HG02798 (cell line): Measurements from ENCODE around the gene RAD51B.
"Not testable (repeated sequence)": the region's sequence is repeated elsewhere in the genome, so short reads cannot be mapped to it uniquely, and the experiment has no call there.

ENCODE experiments used
- ATAC-seq: cut with Tn5 transposase; IDR thresholded peaks from one replicate; pipeline ENCODE4 v1.9.1; 2021; ENCODE audit warnings: mild to moderate bottlenecking; ENCODE audit not compliant: unreplicated experiment, poor library complexity

Gene RAD51B

DNA sequence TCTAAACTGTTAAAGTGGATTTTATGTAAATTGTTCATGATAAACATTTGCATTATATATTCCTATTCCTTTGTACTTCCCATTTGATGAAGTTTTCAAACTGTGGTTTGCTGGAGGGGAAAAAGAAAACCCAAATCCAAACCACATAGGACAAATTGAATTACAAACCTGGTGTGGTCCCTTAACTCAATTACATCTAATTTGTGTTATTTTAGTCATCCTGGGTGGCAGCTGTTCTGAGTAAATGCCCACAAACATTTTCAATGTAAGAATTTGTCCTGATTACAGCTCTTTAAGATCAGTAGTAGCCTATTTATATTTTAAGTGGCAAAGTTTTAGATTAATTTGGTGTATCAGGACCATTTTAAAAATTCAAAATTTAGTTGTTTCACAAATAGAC is 153.9 kb downstream of the RAD51B start:
- no peak for ATAC-seq

DNA sequence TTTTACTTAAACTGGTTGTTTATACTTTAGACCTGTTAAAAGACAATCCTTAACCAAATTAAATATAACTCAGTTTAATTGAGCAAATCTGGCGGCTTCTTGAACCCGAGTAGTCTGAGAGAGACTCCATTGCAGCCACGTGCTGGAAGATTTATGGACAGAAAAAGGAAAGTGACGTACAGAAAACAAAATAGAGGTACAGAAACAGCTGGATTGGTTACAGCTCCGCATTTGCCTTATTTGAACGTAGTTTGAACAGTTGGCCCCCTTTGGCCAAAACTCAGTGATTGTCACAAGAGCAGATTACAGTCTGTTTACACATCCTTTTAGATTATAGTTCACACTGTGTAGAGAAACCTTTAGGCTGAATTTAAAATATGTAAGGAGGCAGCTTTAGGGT is 155.9 kb downstream of the RAD51B start:
- no peak for ATAC-seq

DNA sequence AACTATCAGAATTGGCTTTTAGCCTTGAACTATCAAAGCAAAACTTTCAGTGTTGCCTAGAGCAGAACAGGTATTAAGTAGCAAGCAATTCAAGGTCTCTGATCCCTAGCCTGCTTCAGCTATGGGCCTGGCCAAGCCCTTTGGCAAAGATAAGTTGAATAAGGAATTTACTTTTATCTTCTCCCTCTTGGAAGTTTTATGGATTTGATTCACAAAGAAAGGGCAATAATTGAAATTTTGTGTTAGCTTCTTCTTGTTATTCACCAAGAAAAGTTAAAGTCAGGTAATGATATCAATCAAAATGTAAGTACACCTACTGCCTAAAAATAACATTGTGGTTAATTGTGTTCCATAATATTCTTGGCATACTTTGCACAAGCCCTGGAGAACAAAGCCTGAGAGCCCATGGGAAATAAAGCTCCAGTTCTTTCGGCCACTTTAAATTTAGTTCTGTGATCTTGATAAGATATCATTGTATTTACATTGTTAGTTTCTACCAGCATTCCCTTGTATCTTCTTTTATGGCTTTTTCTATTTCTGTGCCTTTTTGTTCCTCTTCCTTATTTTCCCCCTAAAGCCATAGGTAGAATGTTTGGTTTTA is 158.0 kb downstream of the RAD51B start:
- ATAC-seq = no peak

DNA sequence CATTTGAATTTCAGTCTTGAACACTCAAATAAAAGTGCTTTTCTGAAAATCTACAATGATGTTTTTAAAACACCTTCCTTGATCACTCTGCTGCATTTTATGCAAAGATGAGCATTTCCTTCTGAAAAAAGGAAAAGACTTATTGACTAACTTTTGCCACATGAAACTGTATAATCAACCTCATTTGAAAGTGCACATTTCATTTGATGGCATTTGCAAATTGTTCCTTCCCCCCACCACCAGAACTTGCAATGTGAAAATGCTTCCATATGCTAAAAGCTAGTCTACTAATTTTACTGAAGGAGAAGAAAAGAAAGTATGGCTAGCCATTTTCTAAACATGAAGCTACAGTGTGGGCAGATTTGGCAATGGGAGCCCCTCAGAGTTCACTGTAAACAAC is 159.2 kb downstream of the RAD51B start:
- no peak for ATAC-seq

DNA sequence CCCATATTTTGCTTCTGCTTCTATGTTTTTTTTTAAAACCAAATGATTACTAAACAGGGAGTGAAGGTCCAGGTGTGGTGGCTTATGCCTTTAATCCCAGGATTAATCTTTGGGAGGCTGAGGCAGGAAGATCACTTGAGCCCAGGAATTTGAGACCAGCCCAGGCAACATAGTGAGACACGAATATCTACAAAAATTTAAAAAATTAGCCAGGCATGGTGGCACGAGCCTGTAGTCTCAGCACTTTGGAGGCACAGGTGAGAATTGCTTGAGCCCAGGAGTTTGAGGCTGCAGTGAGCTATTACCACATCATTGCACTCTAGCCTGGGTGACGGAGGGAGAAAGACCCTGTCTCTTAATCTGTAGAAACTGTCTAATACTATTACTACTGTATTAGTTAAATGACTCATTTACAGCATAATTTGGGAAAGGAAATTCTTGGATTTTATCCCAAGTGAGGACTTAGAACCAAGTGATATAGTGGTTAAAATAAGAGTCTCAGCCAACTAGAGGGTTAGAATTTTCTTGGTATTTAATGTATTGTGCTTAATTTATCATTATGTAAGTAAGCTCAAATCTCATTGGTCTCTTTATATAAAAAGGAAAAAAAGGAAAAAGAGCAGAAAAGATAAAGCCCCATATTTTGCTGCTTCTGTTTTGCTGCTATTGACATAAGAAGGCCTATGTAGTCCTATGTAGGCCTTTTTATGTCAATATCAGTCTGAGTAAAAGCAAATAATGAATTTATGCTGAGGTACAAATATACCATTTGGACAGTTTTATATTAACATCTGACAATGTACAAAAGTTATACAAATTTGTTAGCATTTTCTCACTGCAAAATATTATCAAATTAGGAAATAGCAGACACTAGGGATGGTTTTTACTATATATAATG is 163.4 kb downstream of the RAD51B start:
- no peak for ATAC-seq

DNA sequence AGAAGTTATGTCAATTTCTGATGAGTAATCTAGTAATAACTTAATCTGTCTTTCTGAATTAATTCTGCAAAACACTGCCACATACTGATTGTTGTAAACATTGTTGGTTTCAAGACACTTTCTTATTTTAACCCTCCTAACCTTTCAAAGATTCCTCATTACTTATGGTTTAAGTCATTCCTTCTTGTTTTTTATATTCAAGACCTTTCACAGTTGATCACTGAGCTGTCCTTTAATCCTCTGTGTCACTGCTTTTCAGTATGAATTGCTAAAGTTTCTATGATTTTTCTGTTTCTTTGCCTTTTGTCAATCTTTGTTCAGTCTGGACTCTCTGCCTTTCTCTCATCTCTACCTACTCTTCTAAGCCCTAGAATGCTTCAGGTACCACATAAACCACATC is 164.7 kb downstream of the RAD51B start:
- no peak for ATAC-seq

DNA sequence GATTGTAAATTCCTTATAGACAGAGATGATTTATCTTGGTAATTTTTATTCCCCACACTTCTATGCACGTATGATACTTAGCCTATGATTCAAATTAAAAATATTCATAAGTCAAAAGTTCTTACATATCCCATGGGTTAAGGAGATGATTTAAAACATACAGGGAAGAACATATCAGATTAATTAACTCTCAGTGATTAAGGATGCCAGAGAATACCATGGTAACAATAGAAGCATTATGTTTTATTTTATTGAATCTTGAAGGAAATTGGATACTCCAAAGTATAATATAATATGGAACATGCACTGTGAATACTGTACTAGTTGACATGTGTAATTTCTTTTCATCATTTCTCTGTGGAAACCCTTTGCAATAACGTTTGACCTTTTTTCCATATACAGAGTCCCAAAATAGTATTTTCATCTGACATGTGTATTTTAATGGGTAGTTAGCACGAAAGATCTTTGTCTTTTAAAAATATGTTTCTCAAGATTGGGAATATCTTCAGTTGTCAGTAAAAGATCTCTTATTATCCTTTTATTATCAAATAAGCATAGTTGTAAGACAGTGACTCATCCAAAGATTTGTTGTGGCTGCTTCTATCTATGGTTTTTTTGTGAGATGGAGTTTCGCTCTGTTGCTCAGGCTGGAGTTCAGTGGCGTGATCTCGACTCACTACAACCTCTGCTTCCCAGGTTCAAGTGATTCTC is 166.7 kb downstream of the RAD51B start:
- no peak for ATAC-seq

DNA sequence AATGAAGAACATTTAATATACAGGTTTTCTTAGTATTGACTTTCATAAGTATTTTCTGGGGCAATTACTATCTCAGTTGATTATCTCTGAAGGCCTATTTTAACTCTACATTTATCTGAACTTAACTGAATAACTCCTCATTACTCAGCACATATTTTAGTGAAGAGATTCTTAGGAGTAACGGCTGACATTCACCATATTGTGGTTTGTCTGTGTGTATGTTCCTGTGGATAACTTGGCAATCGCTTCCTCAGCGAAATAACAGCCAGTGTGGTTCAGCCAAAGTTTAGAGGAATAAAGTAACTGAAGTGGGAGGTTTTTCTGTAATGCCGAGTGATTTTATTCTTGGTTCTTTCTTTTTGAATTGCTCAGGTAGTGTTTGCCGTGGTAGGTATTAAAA is 168.0 kb downstream of the RAD51B start:
- no peak for ATAC-seq

DNA sequence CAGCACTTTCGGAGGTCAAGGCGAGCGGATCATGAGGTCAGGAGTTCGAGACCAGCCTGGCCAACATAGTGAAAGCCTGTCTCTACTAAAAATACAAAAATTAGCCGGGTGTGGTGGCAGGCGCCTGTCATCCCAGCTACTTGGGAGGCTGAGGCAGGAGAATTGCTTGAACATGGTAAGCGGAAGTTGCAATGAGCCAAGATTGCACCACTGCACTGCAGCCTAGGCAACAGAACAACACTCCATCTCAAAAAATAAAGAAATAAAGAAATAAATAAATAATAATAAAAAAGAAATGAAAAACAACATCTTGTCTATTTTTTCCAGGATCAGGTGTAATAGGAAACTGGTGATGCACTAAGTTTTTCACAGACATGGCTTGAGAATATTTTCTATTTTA is 168.6 kb downstream of the RAD51B start:
- ATAC-seq = not testable (repeated sequence)

DNA sequence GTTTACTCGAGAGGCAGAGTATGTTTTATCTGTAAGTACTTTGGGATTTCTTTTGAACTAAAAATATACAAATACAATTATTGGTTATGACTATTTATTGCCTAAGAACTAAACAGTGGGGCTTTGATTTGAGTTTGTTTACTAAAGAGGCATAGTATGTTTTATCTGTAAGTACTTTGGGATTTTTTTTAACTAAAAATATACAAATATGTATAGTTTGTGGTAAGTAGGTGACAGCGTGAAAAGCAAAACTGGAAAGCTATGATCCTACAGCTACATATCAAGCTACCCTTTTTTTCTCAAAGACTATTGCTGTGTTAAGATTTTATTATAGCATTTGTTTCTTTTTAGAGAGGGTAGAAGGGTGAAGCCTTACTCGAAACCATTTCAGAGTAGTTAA is 171.0 kb downstream of the RAD51B start:
- no peak for ATAC-seq

DNA sequence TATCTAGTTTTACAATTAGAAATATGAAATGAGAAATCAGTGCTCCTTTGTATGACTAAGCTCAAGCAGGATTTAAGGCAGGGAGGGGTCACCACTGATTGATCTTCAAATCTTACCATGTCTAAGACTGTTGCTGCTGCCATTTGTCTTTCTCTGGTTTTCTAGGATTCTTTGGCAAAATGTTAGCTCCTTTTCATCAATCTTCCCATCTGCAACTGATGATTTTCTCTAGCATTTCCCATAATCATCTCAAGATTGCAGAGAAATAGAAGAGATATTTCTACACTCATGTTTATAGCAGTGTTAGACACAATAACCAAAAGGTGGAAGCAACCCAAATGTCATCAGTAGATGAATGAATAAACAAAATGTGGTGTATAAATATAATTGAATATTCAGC is 175.0 kb downstream of the RAD51B start:
- no peak for ATAC-seq

DNA sequence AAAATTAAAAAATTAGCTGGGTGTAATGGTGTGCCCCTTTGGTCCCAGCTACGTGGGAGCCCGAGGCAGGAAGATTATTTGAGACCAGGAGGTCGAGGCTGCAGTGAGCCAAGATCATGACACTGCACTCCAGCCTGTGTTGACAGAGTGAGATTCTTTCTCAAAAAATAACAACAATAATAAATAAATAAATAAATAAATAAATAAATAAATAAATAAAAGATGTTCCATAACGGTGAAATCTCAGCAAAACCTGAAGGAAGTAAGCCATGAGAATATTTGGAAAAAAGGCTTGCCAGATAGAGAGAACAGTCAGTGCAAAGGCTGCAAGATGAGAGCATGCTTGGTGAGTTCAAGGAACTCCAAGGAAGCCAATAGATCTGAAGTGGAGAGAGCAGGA is 176.7 kb downstream of the RAD51B start:
- no peak for ATAC-seq

DNA sequence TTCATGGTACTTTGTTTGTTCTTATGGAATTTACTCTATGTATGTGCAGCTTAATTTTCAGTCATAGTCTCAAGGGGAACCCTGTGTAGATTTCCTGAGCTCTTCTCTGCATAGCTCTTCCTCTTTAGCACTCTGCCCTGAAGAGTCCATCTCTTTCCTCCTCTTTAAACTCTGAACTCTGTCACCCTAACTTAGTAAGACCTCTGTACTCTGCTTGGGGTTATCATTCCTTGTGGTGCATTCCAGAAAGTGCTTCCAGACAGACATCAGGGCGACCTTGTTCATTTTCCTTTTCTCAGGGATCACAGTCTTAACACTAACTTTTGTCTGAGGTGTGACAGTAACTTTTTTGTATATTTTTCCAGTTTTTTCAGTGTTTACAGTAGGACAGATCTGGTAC is 179.3 kb downstream of the RAD51B start:
- ATAC-seq = no peak

DNA sequence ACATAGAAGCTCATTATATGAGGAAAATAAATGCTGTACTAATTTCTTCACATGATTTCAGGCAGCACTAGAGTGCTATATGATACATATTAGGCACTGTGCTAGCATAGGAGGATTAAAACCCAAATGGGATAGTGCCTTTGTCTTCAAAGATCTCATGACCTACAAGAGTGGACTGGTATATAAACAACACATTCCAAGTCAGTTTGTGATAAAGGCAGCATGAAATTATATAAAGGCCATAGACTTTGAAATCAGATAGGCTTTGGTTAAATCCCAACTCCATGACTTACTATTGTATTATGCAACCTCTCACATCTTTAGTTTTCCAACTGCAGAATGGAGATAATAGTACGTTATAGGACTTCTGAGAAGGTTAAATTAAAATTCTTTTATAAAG is 179.7 kb downstream of the RAD51B start:
- ATAC-seq = no peak

DNA sequence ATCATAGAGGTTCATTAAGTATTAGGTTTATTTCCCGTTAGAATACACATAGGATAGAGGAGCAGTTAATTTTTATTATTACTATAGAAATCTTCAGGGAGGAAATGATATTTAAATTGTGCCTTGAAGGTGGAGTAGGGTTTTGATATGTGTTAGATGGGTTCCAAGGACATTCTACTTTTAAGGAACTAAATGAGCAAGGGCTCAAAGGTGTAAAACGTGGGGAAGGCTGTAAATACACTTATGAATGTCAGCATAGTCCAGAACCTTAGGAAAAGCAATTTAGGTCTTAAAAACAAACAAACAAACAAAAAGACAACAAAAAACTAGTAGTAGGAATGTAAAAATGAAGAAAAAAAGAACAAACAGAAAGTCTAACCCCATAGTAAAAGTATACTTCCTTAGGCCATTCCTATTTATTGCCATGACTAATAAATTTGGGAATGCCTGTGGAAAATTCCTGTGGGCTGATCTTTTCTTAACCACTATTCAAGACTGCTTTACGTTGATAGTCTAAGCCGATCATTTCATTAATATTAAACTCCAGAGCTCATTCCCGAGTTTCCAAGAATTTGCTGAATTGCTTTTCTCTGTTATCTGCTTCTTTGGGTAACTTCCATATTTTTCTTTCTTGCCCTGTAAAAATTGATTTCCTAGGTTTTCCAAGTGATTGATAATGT is 180.3 kb downstream of the RAD51B start:
- ATAC-seq = no peak

DNA sequence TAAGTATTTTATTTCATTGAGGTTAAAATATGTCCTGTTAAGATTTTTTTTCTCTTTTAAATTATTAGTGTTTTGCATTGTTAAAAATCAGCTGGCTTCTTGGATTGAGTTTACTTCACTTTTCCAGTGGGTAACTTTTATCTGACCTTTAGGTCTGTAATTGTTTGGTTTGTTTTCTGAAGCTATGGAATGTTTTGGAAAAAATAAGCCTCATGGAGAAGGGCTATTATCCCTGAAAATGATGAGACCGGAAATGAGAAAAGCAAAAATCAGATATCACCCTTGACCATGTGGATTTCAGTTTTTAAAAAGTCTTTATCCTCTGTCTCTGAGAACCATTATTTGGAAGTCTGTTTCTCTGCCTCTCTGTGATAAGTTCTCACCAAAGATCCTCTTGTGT is 180.9 kb downstream of the RAD51B start:
- no peak for ATAC-seq

DNA sequence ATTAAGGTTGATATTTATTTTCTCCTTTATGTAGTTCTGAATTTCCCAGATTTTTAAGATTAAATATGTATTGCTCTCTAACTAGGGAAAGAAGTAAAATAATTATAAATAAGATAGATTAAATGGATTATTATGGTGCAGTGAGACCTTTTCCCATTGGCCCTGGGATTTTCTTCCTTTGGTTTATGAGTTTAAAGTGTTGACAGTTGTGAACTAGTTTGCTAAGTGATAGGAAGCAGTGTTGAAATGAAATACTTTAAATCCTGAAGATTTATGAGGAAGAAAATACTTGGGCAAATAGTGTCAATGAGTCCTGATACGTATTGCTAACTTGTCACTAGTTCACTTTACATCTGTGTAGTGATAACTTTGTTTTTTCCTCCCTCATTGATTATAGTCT is 188.9 kb downstream of the RAD51B start:
- ATAC-seq = no peak

DNA sequence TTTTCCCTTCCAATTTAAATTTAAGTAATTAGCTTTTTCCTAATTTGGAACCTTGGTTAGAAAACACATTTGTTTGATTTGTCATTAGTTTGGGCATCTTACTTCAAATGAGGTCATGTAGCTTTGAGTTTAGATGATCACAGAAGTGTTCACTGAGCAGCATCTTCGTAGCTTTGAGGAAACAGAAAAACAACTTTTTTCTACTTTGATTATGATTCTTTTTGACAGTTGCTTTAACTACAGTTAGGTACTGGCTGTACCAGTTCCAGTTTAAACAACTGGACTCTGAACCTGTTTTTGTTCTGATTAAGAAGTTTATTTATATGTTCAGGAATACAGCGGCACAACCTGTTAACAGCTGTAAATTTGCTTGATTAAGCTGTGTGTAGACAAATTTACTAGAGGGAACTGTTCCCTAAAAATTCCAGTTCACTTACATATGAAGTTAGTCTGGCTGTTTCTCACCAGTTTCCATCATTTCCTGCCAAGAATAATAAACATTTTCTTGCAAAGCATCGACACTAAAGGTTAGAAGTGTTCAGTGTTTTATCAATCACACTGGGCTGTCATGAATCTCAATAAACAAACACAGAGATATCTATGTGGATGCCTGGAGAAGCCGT is 191.9 kb downstream of the RAD51B start:
- no peak for ATAC-seq

DNA sequence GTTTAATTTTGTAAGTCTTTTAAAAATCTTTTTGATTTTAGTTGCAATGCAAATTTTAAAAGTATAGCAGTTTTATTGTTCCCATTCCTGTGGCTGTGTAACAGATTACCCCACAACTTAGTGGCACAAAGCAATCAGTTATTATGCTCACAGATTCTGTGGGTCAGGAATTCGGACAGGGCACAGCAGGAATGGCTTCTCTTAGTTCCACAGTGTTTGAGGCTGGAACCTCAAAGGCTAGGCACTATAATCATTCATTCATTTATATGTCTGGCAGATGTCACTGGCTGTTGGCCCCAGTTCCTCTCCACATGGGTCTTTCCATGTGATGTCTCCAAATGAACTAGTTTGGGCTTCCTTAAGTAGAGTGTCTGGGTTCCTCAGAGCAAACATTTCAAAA is 193.3 kb downstream of the RAD51B start:
- no peak for ATAC-seq

DNA sequence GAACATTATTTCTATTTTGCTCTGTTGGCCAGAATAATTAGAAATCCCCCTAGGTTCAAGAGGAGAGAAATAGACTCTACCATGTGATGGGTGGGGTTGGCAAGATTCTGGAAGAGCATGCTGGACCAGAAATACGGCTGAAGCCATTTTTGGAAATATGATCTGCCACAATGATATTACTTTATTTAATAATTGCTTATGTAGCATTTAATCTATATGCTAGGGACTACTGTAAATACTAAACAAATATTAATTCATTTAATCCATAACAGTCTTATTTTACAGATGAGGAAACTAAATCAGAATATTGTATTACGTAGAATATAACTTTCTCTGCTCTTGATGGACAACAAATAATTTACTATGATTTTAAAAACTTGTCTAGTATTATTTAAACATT is 193.7 kb downstream of the RAD51B start:
- ATAC-seq = no peak
